ENCODE measurements around the gene RHOBTB3. TPM values are rescaled to one million over a fixed set of nuclear protein-coding genes. Genes with fewer than 3 reads are reported as not detected.
"Not testable (repeated sequence)": the region's sequence is repeated elsewhere in the genome, so short reads cannot be mapped to it uniquely, and the experiment has no call there.

Gene RHOBTB3
- total RNA-seq, 1 donor from 2014 or later = 73.8 TPM

DNA sequence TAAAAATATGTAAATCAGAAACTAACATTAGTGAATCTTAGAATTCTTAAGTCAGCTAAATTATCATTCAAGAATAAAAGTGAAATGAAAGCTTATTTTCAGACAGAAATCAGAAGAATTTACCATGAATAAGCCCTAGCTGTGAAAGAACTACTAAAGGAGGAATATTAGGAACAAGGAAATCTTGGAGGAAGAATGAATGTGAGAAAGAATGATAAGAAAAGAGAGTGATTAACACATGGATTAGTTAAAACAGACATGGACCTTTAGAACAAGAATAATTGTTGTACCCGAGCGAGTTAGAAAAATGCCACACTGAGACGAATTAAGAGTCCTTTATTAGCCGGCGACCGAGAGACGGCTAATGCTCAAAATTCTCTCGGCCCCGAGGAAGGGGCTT is 24.1 kb upstream of the RHOBTB3 start:
- no peak overlapping the region for H3K4me3 ChIP-seq (ENCODE audit: insufficient read depth, low read depth, low read length)
- no peaks in the 10 kb centered on the region for H3K9me3 Mint-ChIP-seq (ENCODE audit: unreplicated experiment)
- H3K4me1 Mint-ChIP-seq (ENCODE audit: low read depth, unreplicated experiment) = peaks cover 7% of the 10 kb centered on the region
- FAIRE-seq (no peak), DNase-seq (ENCODE audit: low read depth) (no peak)
- H3K79me2 ChIP-seq (ENCODE audit: insufficient read depth, low read length) = no peaks in the 10 kb centered on the region
- TF ChIP-seq, protein P1, sequence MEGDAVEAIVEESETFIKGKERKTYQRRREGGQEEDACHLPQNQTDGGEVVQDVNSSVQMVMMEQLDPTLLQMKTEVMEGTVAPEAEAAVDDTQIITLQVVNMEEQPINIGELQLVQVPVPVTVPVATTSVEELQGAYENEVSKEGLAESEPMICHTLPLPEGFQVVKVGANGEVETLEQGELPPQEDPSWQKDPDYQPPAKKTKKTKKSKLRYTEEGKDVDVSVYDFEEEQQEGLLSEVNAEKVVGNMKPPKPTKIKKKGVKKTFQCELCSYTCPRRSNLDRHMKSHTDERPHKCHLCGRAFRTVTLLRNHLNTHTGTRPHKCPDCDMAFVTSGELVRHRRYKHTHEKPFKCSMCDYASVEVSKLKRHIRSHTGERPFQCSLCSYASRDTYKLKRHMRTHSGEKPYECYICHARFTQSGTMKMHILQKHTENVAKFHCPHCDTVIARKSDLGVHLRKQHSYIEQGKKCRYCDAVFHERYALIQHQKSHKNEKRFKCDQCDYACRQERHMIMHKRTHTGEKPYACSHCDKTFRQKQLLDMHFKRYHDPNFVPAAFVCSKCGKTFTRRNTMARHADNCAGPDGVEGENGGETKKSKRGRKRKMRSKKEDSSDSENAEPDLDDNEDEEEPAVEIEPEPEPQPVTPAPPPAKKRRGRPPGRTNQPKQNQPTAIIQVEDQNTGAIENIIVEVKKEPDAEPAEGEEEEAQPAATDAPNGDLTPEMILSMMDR (IDR thresholded peaks at IDR 0.05; ENCODE audit: insufficient read depth, low read depth, low read length) = no peak
- no peak for TF ChIP-seq EZH2 (IDR thresholded peaks at IDR 0.05; ENCODE audit: insufficient read depth, low read length)
- H3K27ac ChIP-seq (ENCODE audit: low read depth, low read length) = no peak overlapping the region
- no peak overlapping the region for H3K4me2 ChIP-seq (ENCODE audit: low read length)
- H3K4me1 ChIP-seq (ENCODE audit: insufficient read depth, low read length) = peaks cover 12% of the 10 kb centered on the region
- no peaks in the 10 kb centered on the region for H3K9me3 ChIP-seq (ENCODE audit: insufficient read depth, low read depth, low read length)
- no peaks in the 10 kb centered on the region for H3K27me3 Mint-ChIP-seq (ENCODE audit: low read depth, unreplicated experiment)
- no peak overlapping the region for H2AFZ ChIP-seq (ENCODE audit: low read depth, low read length)
- H3K36me3 Mint-ChIP-seq (ENCODE audit: low read depth, unreplicated experiment) = peaks cover 3% of the 10 kb centered on the region
- no peaks in the 10 kb centered on the region for H3K27me3 ChIP-seq (ENCODE audit: insufficient read depth, low read length)
- no peaks in the 10 kb centered on the region for H4K20me1 ChIP-seq (ENCODE audit: insufficient read depth, low read length)
- H3K9ac ChIP-seq (ENCODE audit: low read length) = no peak overlapping the region
- no peaks in the 10 kb centered on the region for H3K36me3 ChIP-seq (ENCODE audit: insufficient read depth, low read length)
- no peak overlapping the region for H3K27ac Mint-ChIP-seq (ENCODE audit: unreplicated experiment)
- H3K4me3 Mint-ChIP-seq (ENCODE audit: unreplicated experiment) = no peak overlapping the region

DNA sequence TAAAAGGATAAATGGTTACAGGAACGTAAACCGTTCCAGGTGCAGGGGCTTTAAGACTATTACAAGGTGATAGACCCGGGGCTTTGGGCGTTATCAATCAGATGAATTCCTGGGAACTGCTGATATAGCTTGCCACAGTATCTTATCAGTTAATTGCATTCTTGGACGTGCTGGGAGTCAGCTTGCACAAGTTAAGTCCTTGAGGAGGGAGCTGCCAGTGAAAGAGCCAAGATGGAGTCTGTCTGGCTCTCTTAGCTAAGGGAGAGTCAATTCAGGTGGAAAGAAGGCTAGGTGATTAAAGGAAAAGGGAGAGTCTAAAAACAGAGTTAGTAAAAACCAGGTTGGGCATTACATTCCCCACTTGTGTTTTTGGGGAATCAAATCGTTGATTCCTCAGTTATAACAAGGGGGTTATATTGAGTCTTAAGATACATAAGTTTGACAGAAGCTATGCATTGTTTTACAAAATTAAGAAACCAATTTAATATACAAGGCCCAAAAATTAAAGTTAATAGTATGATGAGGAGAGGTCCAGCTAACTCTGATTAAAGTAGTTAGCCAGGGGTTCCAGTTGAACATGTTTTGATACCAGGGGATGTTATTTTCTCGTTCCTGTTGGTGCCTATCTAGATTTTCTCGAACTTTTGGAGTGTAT is 23.5 kb upstream of the RHOBTB3 start:
- H3K27ac Mint-ChIP-seq (ENCODE audit: unreplicated experiment); H4K20me1 ChIP-seq (ENCODE audit: insufficient read depth, low read length); DNase-seq (ENCODE audit: low read depth): not testable (repeated sequence)

GRCh38 chr5:95708876-95709275 is 22.3 kb upstream of the RHOBTB3 start:
- no peak overlapping the region for H3K27ac ChIP-seq (ENCODE audit: low read depth, low read length)
- peaks cover 7% of the 10 kb centered on the region for H3K36me3 Mint-ChIP-seq (ENCODE audit: low read depth, unreplicated experiment)
- DNase-seq (ENCODE audit: low read depth) (no peak), FAIRE-seq (no peak)
- no peak overlapping the region for H2AFZ ChIP-seq (ENCODE audit: low read depth, low read length)
- no peak for TF ChIP-seq EZH2 (IDR thresholded peaks at IDR 0.05; ENCODE audit: insufficient read depth, low read length)
- TF ChIP-seq, protein P1 (IDR thresholded peaks at IDR 0.05; ENCODE audit: insufficient read depth, low read depth, low read length) = no peak
- no peak overlapping the region for H3K9ac ChIP-seq (ENCODE audit: low read length)
- H3K4me3 ChIP-seq (ENCODE audit: insufficient read depth, low read depth, low read length) = no peak overlapping the region
- no peaks in the 10 kb centered on the region for H3K9me3 ChIP-seq (ENCODE audit: insufficient read depth, low read depth, low read length)
- H3K79me2 ChIP-seq (ENCODE audit: insufficient read depth, low read length) = no peaks in the 10 kb centered on the region
- no peaks in the 10 kb centered on the region for H3K36me3 ChIP-seq (ENCODE audit: insufficient read depth, low read length)
- H3K27me3 Mint-ChIP-seq (ENCODE audit: low read depth, unreplicated experiment) = no peaks in the 10 kb centered on the region
- no peak overlapping the region for H3K4me3 Mint-ChIP-seq (ENCODE audit: unreplicated experiment)
- peaks cover 22% of the 10 kb centered on the region for H3K4me1 Mint-ChIP-seq (ENCODE audit: low read depth, unreplicated experiment)
- H3K4me2 ChIP-seq (ENCODE audit: low read length) = no peak overlapping the region
- H3K9me3 Mint-ChIP-seq (ENCODE audit: unreplicated experiment) = no peaks in the 10 kb centered on the region
- H3K27me3 ChIP-seq (ENCODE audit: insufficient read depth, low read length) = no peaks in the 10 kb centered on the region
- H3K27ac Mint-ChIP-seq (ENCODE audit: unreplicated experiment) = no peak overlapping the region
- H3K4me1 ChIP-seq (ENCODE audit: insufficient read depth, low read length) = peaks cover 22% of the 10 kb centered on the region
- no peaks in the 10 kb centered on the region for H4K20me1 ChIP-seq (ENCODE audit: insufficient read depth, low read length)

More for the DNA sequence above, 23.5 kb upstream of the RHOBTB3 start:
- not testable (repeated sequence) for H3K9me3 ChIP-seq (ENCODE audit: insufficient read depth, low read depth, low read length); H3K4me2 ChIP-seq (ENCODE audit: low read length); H3K79me2 ChIP-seq (ENCODE audit: insufficient read depth, low read length); H2AFZ ChIP-seq (ENCODE audit: low read depth, low read length); H3K9ac ChIP-seq (ENCODE audit: low read length); H3K36me3 ChIP-seq (ENCODE audit: insufficient read depth, low read length); H3K27me3 ChIP-seq (ENCODE audit: insufficient read depth, low read length); H3K4me3 Mint-ChIP-seq (ENCODE audit: unreplicated experiment); H3K9me3 Mint-ChIP-seq (ENCODE audit: unreplicated experiment); H3K27me3 Mint-ChIP-seq (ENCODE audit: low read depth, unreplicated experiment); H3K27ac ChIP-seq (ENCODE audit: low read depth, low read length); H3K4me3 ChIP-seq (ENCODE audit: insufficient read depth, low read depth, low read length); FAIRE-seq; H3K36me3 Mint-ChIP-seq (ENCODE audit: low read depth, unreplicated experiment)
- peaks cover 13% of the 10 kb centered on the region for H3K4me1 Mint-ChIP-seq (ENCODE audit: low read depth, unreplicated experiment)
- peaks cover 18% of the 10 kb centered on the region for H3K4me1 ChIP-seq (ENCODE audit: insufficient read depth, low read length)

All from astrocyte (in vitro differentiated cells and primary cell).